Neuronal stem cell (in vitro differentiated cells): ENCODE measurements around the gene PSME4. TPM values are rescaled to one million over a fixed set of nuclear protein-coding genes. Genes with fewer than 3 reads are reported as not detected.
A peak's percentile ranks its signal among the peaks of the same experiment; 100 is the strongest.

ENCODE experiments used
- DNase-seq: peaks from one replicate; pipeline ENCODE4 v3.0.0-alpha.2; 2013; ENCODE audit warnings: low spot score
- H2AFZ ChIP-seq: one replicate; pipeline ENCODE4 v1.6.1; 2013; ENCODE audit warnings: mild to moderate bottlenecking, low read length, inconsistent platforms
- H2AK5ac ChIP-seq: 2 replicates; pipeline ENCODE4 v1.6.1; 2013; ENCODE audit warnings: low read depth, mild to moderate bottlenecking, inconsistent platforms, low read length, moderate library complexity, mixed read lengths
- H2BK120ac ChIP-seq: 2 replicates; pipeline ENCODE4 v1.6.1; 2013; ENCODE audit warnings: low read depth, mild to moderate bottlenecking, inconsistent platforms, low read length, moderate library complexity, mixed read lengths
- H2BK12ac ChIP-seq: one replicate; pipeline ENCODE4 v1.6.1; 2013; ENCODE audit warnings: low read length, inconsistent platforms
- H2BK15ac ChIP-seq: 2 replicates; pipeline ENCODE4 v1.6.1; 2013; ENCODE audit warnings: mild to moderate bottlenecking, low read length, inconsistent platforms, mixed read lengths
- H2BK5ac ChIP-seq: one replicate; pipeline ENCODE4 v1.6.1; 2013; ENCODE audit warnings: inconsistent platforms, mild to moderate bottlenecking, low read length, moderate library complexity
- H3K14ac ChIP-seq: one replicate; pipeline ENCODE4 v1.6.1; 2013; ENCODE audit warnings: low read length, inconsistent platforms
- H3K18ac ChIP-seq: 2 replicates; pipeline ENCODE4 v1.6.1; 2013; ENCODE audit warnings: low read length, inconsistent platforms
- H3K23ac ChIP-seq: 2 replicates; pipeline ENCODE4 v1.6.1; 2013; ENCODE audit warnings: low read depth, mild to moderate bottlenecking, mixed read lengths, low read length, inconsistent platforms; ENCODE audit not compliant: poor library complexity
- H3K27ac ChIP-seq: replicated peaks from 3 replicates; pipeline ENCODE4 v1.5.1; 2013; ENCODE audit warnings: low read length, inconsistent platforms
- H3K27me3 ChIP-seq, 3 experiments: 2 replicates each; pipeline ENCODE4 v1.6.1; 2013; ENCODE audit warnings: low read length in 3 of 3, mild to moderate bottlenecking in 2 of 3, inconsistent platforms in 1 of 3, low read depth in 1 of 3, mixed read lengths in 1 of 3, moderate library complexity in 1 of 3; ENCODE audit not compliant: control insufficient read depth in 3 of 3, insufficient read depth in 3 of 3
- H3K36me3 ChIP-seq, 2 donors: replicated peaks in 1 of 2; 2 replicates each; pipeline ENCODE4 v1.6.1; 2013; ENCODE audit warnings: low read length in 2 of 2; ENCODE audit not compliant: control insufficient read depth in 2 of 2, insufficient read depth in 2 of 2
- H3K4ac ChIP-seq: 2 replicates; pipeline ENCODE4 v1.6.1; 2013; ENCODE audit warnings: inconsistent platforms, mild to moderate bottlenecking, low read length, moderate library complexity
- H3K4me1 ChIP-seq, 2 donors: 1 replicate in 1 of 2; 2 replicates in 1 of 2; pipeline ENCODE4 v1.6.1; 2013; ENCODE audit warnings: low read length in 2 of 2, low read depth in 1 of 2; ENCODE audit not compliant: control insufficient read depth in 2 of 2, insufficient read depth in 1 of 2
- H3K4me2 ChIP-seq: one replicate; pipeline ENCODE4 v1.6.1; 2013; ENCODE audit warnings: mild to moderate bottlenecking, low read length, inconsistent platforms; ENCODE audit not compliant: insufficient read depth, poor library complexity, severe bottlenecking
- H3K4me3 ChIP-seq, 2 donors: 2 replicates each; pipeline ENCODE4 v1.5.1; 2013; ENCODE audit warnings: low read length in 2 of 2, mild to moderate bottlenecking in 2 of 2, inconsistent platforms in 1 of 2, moderate library complexity in 1 of 2
- H3K79me1 ChIP-seq: one replicate; pipeline ENCODE4 v1.6.1; 2013; ENCODE audit warnings: low read depth, mild to moderate bottlenecking, inconsistent platforms, low read length, moderate library complexity
- H3K9ac ChIP-seq: one replicate; pipeline ENCODE4 v1.6.1; 2013; ENCODE audit warnings: mild to moderate bottlenecking, low read depth, low read length, inconsistent platforms; ENCODE audit not compliant: poor library complexity
- H3K9me3 ChIP-seq, 2 donors: replicated peaks in 1 of 2; 2 replicates each; pipeline versions ENCODE3 to v1.6.1; 2013; ENCODE audit warnings: low read length in 2 of 2, mild to moderate bottlenecking in 2 of 2, inconsistent platforms in 1 of 2, low read depth in 1 of 2, mixed read lengths in 1 of 2, moderate library complexity in 1 of 2; ENCODE audit not compliant: control insufficient read depth in 2 of 2, insufficient read depth in 1 of 2
- H4K8ac ChIP-seq: one replicate; pipeline ENCODE4 v1.6.1; 2013; ENCODE audit warnings: low read depth, mild to moderate bottlenecking, inconsistent platforms, low read length, moderate library complexity
- H4K91ac ChIP-seq: one replicate; pipeline ENCODE4 v1.6.1; 2013; ENCODE audit warnings: low read length, low read depth, mild to moderate bottlenecking, inconsistent platforms; ENCODE audit not compliant: poor library complexity
- WGBS, 2 donors: extraction: QIAGEN DNeasy Blood & Tissue Kit; methylation state at CpG; one replicate each; pipeline ENCODE4 v1.1.7; 2013; ENCODE audit warnings: missing lambda C conversion rate in 2 of 2, mixed read lengths in 1 of 2; ENCODE audit not compliant: insufficient read length in 2 of 2, insufficient replicate concordance in 1 of 2; ENCODE audit errors: extremely low coverage in 2 of 2; 5-methylcytosine and 5-hydroxymethylcytosine counted together
- polyA plus RNA-seq, 2 experiments: library from polyadenylated mRNA; stranded (reverse); fragments of 200-250 nt; gene quantifications; one replicate each; pipeline ENCODE4 v1.2.3, GENCODE V29; 2013

Gene PSME4, protein sequence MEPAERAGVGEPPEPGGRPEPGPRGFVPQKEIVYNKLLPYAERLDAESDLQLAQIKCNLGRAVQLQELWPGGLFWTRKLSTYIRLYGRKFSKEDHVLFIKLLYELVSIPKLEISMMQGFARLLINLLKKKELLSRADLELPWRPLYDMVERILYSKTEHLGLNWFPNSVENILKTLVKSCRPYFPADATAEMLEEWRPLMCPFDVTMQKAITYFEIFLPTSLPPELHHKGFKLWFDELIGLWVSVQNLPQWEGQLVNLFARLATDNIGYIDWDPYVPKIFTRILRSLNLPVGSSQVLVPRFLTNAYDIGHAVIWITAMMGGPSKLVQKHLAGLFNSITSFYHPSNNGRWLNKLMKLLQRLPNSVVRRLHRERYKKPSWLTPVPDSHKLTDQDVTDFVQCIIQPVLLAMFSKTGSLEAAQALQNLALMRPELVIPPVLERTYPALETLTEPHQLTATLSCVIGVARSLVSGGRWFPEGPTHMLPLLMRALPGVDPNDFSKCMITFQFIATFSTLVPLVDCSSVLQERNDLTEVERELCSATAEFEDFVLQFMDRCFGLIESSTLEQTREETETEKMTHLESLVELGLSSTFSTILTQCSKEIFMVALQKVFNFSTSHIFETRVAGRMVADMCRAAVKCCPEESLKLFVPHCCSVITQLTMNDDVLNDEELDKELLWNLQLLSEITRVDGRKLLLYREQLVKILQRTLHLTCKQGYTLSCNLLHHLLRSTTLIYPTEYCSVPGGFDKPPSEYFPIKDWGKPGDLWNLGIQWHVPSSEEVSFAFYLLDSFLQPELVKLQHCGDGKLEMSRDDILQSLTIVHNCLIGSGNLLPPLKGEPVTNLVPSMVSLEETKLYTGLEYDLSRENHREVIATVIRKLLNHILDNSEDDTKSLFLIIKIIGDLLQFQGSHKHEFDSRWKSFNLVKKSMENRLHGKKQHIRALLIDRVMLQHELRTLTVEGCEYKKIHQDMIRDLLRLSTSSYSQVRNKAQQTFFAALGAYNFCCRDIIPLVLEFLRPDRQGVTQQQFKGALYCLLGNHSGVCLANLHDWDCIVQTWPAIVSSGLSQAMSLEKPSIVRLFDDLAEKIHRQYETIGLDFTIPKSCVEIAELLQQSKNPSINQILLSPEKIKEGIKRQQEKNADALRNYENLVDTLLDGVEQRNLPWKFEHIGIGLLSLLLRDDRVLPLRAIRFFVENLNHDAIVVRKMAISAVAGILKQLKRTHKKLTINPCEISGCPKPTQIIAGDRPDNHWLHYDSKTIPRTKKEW (N-terminal part only)
- 29.1 TPM for polyA plus RNA-seq (2013, experiment 1 of 2)
- polyA plus RNA-seq (2013, experiment 2 of 2) = 28.7 TPM

DNA sequence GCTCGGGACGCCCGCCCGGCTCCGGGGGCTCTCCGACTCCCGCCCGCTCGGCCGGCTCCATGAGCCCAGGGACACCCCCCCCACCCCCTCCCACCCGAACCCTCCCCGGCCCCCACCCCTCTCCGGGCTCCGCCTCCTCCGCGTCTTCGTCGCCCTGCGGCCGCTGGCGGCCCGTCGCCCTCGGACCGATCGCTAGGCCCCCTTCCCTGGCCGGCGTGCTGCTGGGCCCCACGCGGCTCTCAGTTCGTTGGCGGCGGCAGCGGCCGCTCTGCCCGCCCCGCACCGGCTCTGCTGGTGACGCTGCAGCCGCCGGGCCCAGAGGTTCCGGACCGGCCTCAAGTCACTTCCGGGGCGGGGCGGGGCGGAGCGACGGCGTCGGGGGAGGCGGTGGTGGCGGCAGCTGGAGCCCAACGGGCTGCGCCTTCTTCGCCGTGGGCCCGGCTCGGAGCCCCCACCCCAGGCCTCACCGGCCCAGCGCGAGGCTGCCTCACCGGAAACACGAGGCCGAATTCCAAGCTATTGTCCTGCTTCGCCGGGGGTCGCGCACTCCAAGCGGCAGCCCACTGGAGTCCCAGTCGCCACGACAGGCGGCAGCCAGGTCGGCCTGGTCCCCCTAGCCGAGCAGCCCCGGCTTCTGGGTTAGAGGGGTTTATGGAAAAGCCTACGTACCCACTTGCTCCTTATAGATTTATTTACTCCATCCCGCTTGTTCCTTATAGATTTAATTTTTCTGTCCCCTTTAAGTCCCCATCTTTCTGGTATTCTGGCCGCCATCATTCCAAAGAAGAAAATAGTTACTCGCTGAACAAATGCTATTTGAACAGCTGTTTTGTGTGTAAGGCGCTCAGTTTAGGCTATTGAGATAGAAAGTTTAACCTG is at the start of gene PSME4:
TSS of gene PSME4 (minus strand) at position 270 of the 879 bp plus-strand sequence. CDS start at position 61, 209 bp downstream.
- no peak within 1 kb of the TSS for H3K4ac ChIP-seq
- H3K4me2 ChIP-seq = peak within 1 kb of the TSS; percentile 53
- peaks cover 0 to 5% of the 10 kb centered on the region in 2 donors for H3K4me1 ChIP-seq
- H2BK12ac ChIP-seq = no peak within 1 kb of the TSS
- no peaks in the 10 kb centered on the region for H3K79me1 ChIP-seq
- no peak within 1 kb of the TSS for H2BK15ac ChIP-seq
- peak within 1 kb of the TSS; percentile 99 for H3K23ac ChIP-seq
- H4K91ac ChIP-seq = no peak within 1 kb of the TSS
- no peak within 1 kb of the TSS for H2AK5ac ChIP-seq
- H3K14ac ChIP-seq = no peak within 1 kb of the TSS
- peak within 1 kb of the TSS; percentile 84 for H2AFZ ChIP-seq
- H3K27me3 ChIP-seq = no peaks in the 10 kb centered on the region
- peak within 1 kb of the TSS; percentile 93 for H2BK5ac ChIP-seq
- WGBS, 2 donors = no CpG with 5 or more reads among the region's 81 CpGs
- peak; percentile 86 for DNase-seq
- H2BK120ac ChIP-seq = no peak within 1 kb of the TSS
- H3K36me3 ChIP-seq = peaks cover 0 to 18% of the 10 kb centered on the region in 2 donors
- H3K9me3 ChIP-seq = no peaks in the 10 kb centered on the region
- peak within 1 kb of the TSS; percentile 88 for H3K9ac ChIP-seq
- H4K8ac ChIP-seq = no peak within 1 kb of the TSS
- H3K18ac ChIP-seq = peak within 1 kb of the TSS; percentile 96
- peak within 1 kb of the TSS; percentile 79 to 97 for H3K4me3 ChIP-seq
- peak within 1 kb of the TSS; percentile 89 for H3K27ac ChIP-seq

DNA sequence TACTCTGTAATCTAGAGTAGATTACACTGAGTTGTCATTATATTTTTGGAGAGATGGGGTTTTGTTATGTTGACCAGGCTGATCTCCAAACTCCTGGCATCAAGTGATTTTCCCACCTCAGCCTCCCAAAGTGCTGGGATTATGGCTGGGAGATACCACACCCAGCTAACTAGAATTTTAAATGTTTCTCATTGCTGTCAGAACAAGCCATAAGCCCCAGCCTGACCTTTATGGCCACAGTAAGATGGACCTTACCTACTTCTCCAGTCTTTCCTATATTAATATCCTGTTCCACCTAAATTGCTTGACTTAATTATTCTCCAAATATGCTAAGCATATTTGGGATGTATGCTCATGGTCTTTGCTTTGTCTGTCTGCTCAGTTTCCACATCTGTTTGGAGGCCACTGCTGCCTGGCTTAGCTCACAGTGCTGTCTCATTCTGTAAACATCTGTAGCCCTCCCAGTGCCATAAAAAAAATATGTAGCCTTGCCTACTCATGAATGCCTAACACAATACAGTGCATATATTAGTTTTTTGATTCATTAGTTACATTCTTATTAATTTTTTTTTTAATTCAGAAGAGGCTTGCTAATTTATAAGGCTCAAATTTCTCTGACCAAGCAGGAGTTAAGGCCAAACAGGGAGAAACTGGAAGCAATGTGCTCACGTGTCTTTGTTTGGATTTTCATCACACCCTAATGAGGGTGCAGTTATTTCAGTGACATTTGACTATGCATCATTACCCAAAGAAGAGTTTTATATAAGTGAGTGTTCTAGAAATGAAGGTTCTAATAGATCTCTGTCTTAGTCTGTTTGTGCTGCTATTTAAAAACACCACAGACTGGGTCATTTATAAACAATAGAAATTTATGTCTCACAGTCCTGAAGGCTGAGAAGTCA is 45.3 kb upstream of the PSME4 start:
- H3K14ac ChIP-seq = no peak overlapping the region
- no peak overlapping the region for H2BK12ac ChIP-seq
- H3K27ac ChIP-seq = no peak overlapping the region
- no peak for DNase-seq
- no peaks in the 10 kb centered on the region for H3K4me1 ChIP-seq
- H3K9me3 ChIP-seq = peaks cover 0 to 3% of the 10 kb centered on the region in 2 donors
- H3K36me3 ChIP-seq = no peaks in the 10 kb centered on the region
- no CpG with 5 or more reads among the region's 1 CpG for WGBS, 2 donors
- H4K91ac ChIP-seq = no peak overlapping the region
- no peak overlapping the region for H2BK120ac ChIP-seq
- no peak overlapping the region for H3K4ac ChIP-seq
- no peak overlapping the region for H2AFZ ChIP-seq
- no peaks in the 10 kb centered on the region for H3K27me3 ChIP-seq
- H3K23ac ChIP-seq = no peak overlapping the region
- no peak overlapping the region for H4K8ac ChIP-seq
- no peak overlapping the region for H2BK15ac ChIP-seq
- H3K4me3 ChIP-seq = no peak overlapping the region
- no peak overlapping the region for H3K9ac ChIP-seq
- no peak overlapping the region for H3K4me2 ChIP-seq
- no peak overlapping the region for H2AK5ac ChIP-seq
- H3K79me1 ChIP-seq = no peaks in the 10 kb centered on the region
- H2BK5ac ChIP-seq = no peak overlapping the region
- H3K18ac ChIP-seq = no peak overlapping the region

DNA sequence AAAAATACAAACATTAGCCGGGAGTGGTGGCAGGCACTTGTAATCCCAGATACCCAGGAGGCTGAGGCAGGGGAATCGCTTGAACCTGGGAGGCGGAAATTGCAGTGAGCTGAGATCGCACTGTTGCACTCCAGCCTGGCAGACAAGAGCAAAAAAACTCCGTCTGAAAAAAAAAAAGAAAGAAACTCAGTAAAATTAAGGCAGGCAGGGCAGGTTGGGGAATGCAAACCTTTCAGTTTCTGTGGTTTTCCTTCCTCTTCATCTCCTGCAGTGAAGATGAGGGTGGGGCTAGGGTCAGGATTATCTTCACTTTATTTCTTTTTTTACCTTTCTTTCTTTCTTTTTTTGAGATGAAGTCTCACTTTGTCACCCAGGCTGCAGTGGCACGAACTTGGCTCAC is 43.2 kb upstream of the PSME4 start:
- Histone ChIP-seq H3K27ac (no peak overlapping the region), H3K79me1 (no peaks in the 10 kb centered on the region), H3K9ac (no peak overlapping the region), H3K9me3 (no peaks in the 10 kb centered on the region), H3K23ac (no peak overlapping the region), H2AFZ (no peak overlapping the region), H3K4ac (no peak overlapping the region), H2BK5ac (no peak overlapping the region), H3K27me3 (no peaks in the 10 kb centered on the region), H3K4me1 (no peaks in the 10 kb centered on the region), H3K4me3 (no peak overlapping the region), H2BK12ac (no peak overlapping the region), H2BK15ac (no peak overlapping the region), H3K36me3 (no peaks in the 10 kb centered on the region), H3K18ac (no peak overlapping the region), H4K8ac (no peak overlapping the region), H2BK120ac (no peak overlapping the region), H3K4me2 (no peak overlapping the region), H3K14ac (no peak overlapping the region), H2AK5ac (no peak overlapping the region), H4K91ac (no peak overlapping the region)
- no CpG with 5 or more reads among the region's 6 CpGs for WGBS, 2 donors
- no peak for DNase-seq
